IMR-90 (cell line): ENCODE data around the gene OSBPL1A.

Source experiments
- CEBPB ChIP-seq: IDR thresholded peaks from 2 replicates; pipeline ENCODE4 v1.6.1; 2012; ENCODE audit warnings: low read depth, low read length, improper control_type of control experiment
- MAZ ChIP-seq: IDR thresholded peaks from 2 replicates; pipeline ENCODE4 v1.6.1; 2012; ENCODE audit warnings: low read depth, mild to moderate bottlenecking, low read length, improper control_type of control experiment, moderate library complexity, borderline replicate concordance
- NFE2L2 ChIP-seq: fragments of 150-350 bp; IDR thresholded peaks from 2 replicates; pipeline ENCODE4 v1.6.1; 2016; ENCODE audit warnings: low read depth, mild to moderate bottlenecking, low read length
- POLR2A ChIP-seq: IDR thresholded peaks from 2 replicates; pipeline ENCODE4 v1.6.1; 2012; ENCODE audit warnings: mild to moderate bottlenecking, low read depth, low read length
- RAD21 ChIP-seq: IDR thresholded peaks from 2 replicates; pipeline ENCODE4 v1.6.1; 2012; ENCODE audit warnings: low read length, improper control_type of control experiment
- TF ChIP-seq, protein P1 (sequence below): conservative IDR thresholded peaks from 2 replicates; pipeline ENCODE4 v1.5.1; 2012; ENCODE audit warnings: mild to moderate bottlenecking, low read depth, low read length, improper control_type of control experiment
- TF ChIP-seq, protein P2 (sequence below): fragments of 150-350 bp; IDR thresholded peaks from 2 replicates; pipeline ENCODE4 v1.6.1; 2016; ENCODE audit warnings: low read depth, mild to moderate bottlenecking, low read length, moderate library complexity, borderline replicate concordance

DNA sequence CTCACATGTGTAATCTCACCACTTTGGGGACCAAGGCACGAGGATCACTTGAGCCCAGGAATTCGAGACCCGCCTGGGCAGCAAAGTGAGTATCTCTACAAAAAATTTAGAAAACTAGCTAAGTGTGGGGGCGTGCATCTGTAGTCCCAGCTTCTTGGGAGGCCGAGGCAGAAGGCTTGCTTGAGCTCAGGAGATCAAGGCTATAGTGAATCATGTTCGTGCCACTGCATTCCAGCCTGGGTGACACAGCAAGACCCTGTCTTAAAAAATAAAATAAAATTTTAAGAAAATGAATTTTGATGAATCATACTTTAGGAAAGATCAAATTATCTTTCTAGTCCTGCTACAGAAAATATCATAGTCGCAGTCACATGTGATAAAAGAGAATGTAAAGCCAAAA lies 211.8 kb downstream of the OSBPL1A start:
- TF ChIP-seq POLR2A (no peak), CEBPB (no peak), RAD21 (no peak), MAZ (no peak), NFE2L2 (no peak)
- TF ChIP-seq, protein P1, sequence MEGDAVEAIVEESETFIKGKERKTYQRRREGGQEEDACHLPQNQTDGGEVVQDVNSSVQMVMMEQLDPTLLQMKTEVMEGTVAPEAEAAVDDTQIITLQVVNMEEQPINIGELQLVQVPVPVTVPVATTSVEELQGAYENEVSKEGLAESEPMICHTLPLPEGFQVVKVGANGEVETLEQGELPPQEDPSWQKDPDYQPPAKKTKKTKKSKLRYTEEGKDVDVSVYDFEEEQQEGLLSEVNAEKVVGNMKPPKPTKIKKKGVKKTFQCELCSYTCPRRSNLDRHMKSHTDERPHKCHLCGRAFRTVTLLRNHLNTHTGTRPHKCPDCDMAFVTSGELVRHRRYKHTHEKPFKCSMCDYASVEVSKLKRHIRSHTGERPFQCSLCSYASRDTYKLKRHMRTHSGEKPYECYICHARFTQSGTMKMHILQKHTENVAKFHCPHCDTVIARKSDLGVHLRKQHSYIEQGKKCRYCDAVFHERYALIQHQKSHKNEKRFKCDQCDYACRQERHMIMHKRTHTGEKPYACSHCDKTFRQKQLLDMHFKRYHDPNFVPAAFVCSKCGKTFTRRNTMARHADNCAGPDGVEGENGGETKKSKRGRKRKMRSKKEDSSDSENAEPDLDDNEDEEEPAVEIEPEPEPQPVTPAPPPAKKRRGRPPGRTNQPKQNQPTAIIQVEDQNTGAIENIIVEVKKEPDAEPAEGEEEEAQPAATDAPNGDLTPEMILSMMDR = no peak
- TF ChIP-seq, protein P2, sequence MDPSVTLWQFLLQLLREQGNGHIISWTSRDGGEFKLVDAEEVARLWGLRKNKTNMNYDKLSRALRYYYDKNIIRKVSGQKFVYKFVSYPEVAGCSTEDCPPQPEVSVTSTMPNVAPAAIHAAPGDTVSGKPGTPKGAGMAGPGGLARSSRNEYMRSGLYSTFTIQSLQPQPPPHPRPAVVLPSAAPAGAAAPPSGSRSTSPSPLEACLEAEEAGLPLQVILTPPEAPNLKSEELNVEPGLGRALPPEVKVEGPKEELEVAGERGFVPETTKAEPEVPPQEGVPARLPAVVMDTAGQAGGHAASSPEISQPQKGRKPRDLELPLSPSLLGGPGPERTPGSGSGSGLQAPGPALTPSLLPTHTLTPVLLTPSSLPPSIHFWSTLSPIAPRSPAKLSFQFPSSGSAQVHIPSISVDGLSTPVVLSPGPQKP = no peak
